HG03066 (cell line): Measurements from ENCODE around the gene LZTS2.
"Not testable (repeated sequence)": the region's sequence is repeated elsewhere in the genome, so short reads cannot be mapped to it uniquely, and the experiment has no call there.

Experiments
- ATAC-seq: cut with Tn5 transposase; IDR thresholded peaks from one replicate; pipeline ENCODE4 v1.9.1; 2021; ENCODE audit warnings: low read depth; ENCODE audit not compliant: unreplicated experiment

LZTS2 gene

GRCh38 chr10:101030496-101031127 lies 31.0 kb downstream of the LZTS2 start:
- no peak for ATAC-seq

GRCh38 chr10:101031128-101031795 lies 31.7 kb downstream of the LZTS2 start, which contains the start of the genes PDZD7 and SFXN3:
Gene PDZD7, minus strand, starts transcription at chr10:101031129. Its CDS starts 910 bp downstream, at chr10:101030219.
Gene SFXN3, plus strand, starts transcription at chr10:101031234. Its CDS starts 3,461 bp downstream, at chr10:101034695.
- peak; percentile 89 for ATAC-seq

GRCh38 chr10:101031796-101032636 lies 32.4 kb downstream of the LZTS2 start:
- peak; percentile 44 for ATAC-seq

- no peak for ATAC-seq
These were observed 33.1 kb downstream of the LZTS2 start for GRCh38 chr10:101032637-101033224.

GRCh38 chr10:101033276-101033675 lies 33.7 kb downstream of the LZTS2 start:
- no peak for ATAC-seq

GRCh38 chr10:101034404-101034803 lies 34.8 kb downstream of the LZTS2 start:
- ATAC-seq = not testable (repeated sequence)

- ATAC-seq = no peak
These were observed 35.7 kb downstream of the LZTS2 start for GRCh38 chr10:101035314-101035713.

GRCh38 chr10:101035916-101036702 lies 36.5 kb downstream of the LZTS2 start:
- no peak for ATAC-seq

- ATAC-seq = no peak
These were observed 37.1 kb downstream of the LZTS2 start for GRCh38 chr10:101036726-101037125.

- no peak for ATAC-seq
These were observed 38.9 kb downstream of the LZTS2 start for GRCh38 chr10:101038484-101038883.

GRCh38 chr10:101040061-101040460 lies 40.5 kb downstream of the LZTS2 start:
- no peak for ATAC-seq

- no peak for ATAC-seq
These were observed 41.2 kb downstream of the LZTS2 start for GRCh38 chr10:101040851-101041250.

GRCh38 chr10:101041252-101041761 lies 41.7 kb downstream of the LZTS2 start:
- ATAC-seq = peak; percentile 48

GRCh38 chr10:101042118-101042517 lies 42.5 kb downstream of the LZTS2 start:
- no peak for ATAC-seq

GRCh38 chr10:101042667-101043362 lies 43.2 kb downstream of the LZTS2 start:
- ATAC-seq = peak; percentile 93

GRCh38 chr10:101043363-101043707 lies 43.7 kb downstream of the LZTS2 start:
- no peak for ATAC-seq

- no peak for ATAC-seq
These were observed 44.5 kb downstream of the LZTS2 start for GRCh38 chr10:101044117-101044516.

- ATAC-seq = no peak
These were observed 47.0 kb downstream of the LZTS2 start for GRCh38 chr10:101046332-101047238.
